LNCAP (cell line): Measurements from ENCODE around the gene PRAMEF9.
"Not testable (repeated sequence)": the region's sequence is repeated elsewhere in the genome, so short reads cannot be mapped to it uniquely, and the experiment has no call there.

Experiments
- CTCF ChIP-seq: fragments of 450-650 bp; IDR thresholded peaks from 2 replicates; pipeline ENCODE4 v1.5.1; 2017; ENCODE audit warnings: mild to moderate bottlenecking

The PRAMEF9 gene

DNA sequence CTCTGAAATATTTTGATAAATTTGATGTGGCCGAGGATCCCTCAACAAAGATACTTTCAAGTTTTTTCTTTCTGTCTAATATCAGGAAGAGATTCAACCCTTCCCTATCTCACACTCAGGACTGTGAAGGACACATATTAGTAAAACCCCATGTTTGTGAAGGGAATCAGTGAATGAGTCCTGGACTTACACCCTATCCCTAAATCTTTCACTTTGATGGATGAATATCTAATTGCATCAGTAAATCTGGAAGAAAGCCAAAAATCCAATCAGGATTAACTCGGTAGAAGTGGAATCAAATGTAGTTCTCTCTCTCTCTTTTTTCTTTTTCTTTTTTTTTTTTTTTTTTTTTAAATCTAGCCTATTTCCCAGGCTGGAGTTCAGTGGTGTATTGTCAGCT lies at the start of gene PRAMEF9:
PRAMEF9 (plus strand) TSS at position 301 of the 400 bp plus-strand sequence. CDS start 3,433 bp downstream, outside the sequence.
- TF ChIP-seq CTCF = not testable (repeated sequence)

DNA sequence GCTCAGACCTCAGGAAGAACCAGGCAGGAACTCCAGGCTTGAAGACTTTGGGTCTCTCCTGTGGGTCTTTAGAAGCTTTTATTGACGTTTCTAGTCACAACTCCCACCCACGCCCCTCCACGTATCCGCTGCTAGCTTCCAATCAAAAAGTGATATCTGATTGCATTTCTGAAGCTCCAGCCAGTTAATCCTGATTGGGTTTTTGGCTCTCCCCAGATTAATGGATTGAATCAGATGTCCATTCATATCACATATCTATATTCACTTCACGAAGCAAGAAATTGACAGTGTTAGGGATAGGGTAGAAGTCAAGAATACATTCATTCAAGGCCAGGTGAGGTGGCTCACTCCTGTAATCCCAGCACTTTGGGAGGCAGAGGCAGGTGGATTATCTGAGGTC lies 15.7 kb upstream of the PRAMEF9 start, which contains the start of gene PRAMEF26:
PRAMEF26 (minus strand) TSS at position 101 of the 400 bp plus-strand sequence. CDS start 2,914 bp downstream, outside the sequence.
- TF ChIP-seq CTCF = not testable (repeated sequence)

GRCh38 chr1:13165531-13165930 lies 6.1 kb upstream of the PRAMEF9 start, which contains the start of gene HNRNPCL4:
Gene HNRNPCL4 (minus strand): TSS chr1:13165631. CDS start chr1:13165467, 164 bp downstream.
- not testable (repeated sequence) for TF ChIP-seq CTCF

DNA sequence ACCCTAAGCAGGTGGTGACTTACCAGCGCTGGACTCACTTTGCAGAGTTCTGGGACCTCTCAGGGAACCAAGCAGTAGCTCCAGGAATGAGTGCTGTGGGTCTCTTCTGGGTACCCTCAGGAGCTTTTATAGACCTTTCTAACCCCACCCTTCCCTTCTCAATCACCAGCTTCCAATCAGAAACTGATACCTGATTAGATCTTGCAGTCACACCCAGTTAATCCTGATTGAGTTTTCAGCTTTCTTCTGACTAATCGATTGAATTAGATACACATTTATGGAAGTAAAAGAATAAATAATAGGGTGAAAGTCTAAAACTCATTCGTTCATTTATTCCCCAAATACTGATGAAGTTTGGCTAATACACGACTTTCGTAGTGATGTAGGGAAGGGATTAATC lies 29.7 kb downstream of the PRAMEF9 start, which contains the start of gene PRAMEF13:
PRAMEF13 (minus strand) TSS at position 101 of the 400 bp plus-strand sequence. CDS start 1,820 bp downstream, outside the sequence.
- TF ChIP-seq CTCF = not testable (repeated sequence)

DNA sequence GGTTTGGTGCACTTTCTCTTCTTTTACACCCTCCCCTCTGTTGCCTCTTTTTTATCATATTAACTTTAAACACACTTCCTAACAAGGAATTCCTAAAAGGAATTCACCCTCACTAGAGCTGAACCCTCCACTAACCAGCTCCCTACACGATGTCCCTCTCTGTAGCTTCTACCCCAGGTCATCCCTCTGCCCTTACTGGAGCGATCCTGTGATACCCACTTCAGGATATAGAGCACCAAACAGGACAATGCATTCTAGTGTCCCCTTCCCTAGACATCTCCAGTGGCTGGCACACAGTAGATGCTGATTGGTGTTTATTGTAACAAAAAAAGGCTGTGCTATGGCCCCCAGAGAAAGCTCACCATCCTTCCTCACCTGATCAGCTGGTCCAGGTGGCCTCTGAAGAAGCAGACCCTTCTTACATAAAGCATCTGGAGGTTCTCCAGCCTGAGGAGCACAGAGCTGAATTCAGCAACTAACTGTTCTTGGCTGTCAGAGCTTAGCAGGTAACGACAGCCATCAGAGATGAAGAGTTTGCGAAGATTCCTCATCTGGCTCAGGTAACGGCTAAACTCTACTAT lies 52.9 kb downstream of the PRAMEF9 start:
- TF ChIP-seq CTCF = no peak

DNA sequence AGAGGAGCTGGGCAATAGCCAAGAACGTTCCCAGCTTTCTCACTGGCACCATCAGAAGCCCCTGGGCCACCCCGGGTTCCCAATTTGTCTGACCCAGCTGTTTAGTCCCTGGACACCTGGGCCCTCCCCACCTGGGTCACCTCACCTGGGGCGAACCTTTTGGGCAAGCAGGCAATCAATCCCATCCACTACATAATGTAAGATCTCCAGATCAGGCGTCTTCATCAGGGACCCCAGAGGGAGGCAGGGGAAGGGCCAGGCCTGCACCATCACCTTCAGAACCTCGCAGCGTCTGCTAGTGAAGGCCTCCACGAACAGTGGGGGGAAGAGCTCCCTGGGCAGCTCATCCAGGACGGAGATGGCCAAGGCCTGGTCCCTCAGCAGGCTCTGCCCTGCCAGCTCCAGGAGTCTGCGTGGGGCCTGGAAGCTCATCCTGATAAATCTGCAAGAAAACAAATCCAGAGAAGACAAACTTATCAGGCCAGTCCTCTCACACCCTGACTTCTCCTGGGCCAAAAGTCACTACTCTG lies 54.1 kb downstream of the PRAMEF9 start, which contains the start of gene PRAMEF18:
PRAMEF18 (minus strand) TSS at position 480 of the 530 bp plus-strand sequence; CDS start at position 432, 48 bp downstream.
- not testable (repeated sequence) for TF ChIP-seq CTCF

- peak; percentile 72 for TF ChIP-seq CTCF
Measured at GRCh38 chr1:13228343-13228781, 56.7 kb downstream of the PRAMEF9 start.
